ENCODE data around the gene NLRP1. TPM values are rescaled to one million over a fixed set of nuclear protein-coding genes. Genes with fewer than 3 reads are reported as not detected.

The NLRP1 gene
- total and polyA plus RNA-seq, 9 of the 15 experiments (the other 6 are each of a cell fraction or from before 2014, with no cell fraction given), result 4.0 to 69.4 (median 27.7) TPM

DNA sequence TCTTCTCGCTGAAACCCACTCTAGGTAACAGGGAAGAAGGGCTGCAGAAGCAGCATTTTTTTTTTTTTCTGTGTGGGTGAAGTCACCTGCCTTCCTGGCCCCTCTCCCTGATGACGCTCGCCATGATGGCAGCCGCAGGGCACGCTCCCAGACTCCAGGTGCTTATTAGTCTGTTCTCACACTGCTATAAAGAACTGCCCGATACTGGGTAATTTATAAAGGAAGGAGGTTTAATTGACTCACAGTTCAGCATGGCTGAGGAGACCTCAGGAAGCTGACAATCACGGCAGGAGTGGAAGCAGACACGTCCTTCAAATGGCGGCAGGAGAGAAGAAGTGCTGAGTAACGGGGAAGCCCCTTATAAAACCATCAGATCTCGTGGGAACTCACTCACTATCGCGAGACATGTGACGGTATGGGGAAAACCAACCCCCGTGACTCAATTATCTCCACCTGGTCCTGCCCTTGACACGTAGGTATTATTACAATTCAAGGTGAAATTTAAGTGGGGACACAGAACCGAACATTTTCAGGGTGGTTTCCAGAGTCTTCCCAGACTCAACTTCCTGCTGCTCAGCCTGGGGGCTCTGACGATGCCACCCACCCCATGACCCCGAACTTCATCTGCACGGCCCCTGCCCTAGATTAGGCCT is 34.9 kb upstream of the NLRP1 start (continued):
- TF ChIP-seq EP400 (IDR thresholded peaks at IDR 0.05), result peak; percentile 94
- TF ChIP-seq, protein P1, sequence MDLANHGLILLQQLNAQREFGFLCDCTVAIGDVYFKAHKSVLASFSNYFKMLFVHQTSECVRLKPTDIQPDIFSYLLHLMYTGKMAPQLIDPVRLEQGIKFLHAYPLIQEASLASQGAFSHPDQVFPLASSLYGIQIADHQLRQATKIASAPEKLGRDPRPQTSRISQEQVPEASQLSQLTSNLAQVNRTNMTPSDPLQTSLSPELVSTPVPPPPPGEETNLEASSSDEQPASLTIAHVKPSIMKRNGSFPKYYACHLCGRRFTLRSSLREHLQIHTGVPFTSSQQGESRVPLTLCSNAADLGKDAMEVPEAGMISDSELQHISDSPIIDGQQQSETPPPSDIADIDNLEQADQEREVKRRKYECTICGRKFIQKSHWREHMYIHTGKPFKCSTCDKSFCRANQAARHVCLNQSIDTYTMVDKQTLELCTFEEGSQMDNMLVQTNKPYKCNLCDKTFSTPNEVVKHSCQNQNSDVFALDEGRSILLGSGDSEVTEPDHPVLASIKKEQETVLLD (IDR thresholded peaks at IDR 0.05), result no peak
- TF ChIP-seq THRAP3 (IDR thresholded peaks at IDR 0.05; ENCODE audit: borderline replicate concordance), result no peak
- TF ChIP-seq, protein P2, sequence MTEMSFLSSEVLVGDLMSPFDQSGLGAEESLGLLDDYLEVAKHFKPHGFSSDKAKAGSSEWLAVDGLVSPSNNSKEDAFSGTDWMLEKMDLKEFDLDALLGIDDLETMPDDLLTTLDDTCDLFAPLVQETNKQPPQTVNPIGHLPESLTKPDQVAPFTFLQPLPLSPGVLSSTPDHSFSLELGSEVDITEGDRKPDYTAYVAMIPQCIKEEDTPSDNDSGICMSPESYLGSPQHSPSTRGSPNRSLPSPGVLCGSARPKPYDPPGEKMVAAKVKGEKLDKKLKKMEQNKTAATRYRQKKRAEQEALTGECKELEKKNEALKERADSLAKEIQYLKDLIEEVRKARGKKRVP (CRISPR knock-in tag; IDR thresholded peaks at IDR 0.05), result no peak
- TF ChIP-seq CXXC5 (CRISPR knock-in tag; IDR thresholded peaks at IDR 0.05), result peak; percentile 32; the same call in 1 of the 2 replicates
- TF ChIP-seq, protein P3, sequence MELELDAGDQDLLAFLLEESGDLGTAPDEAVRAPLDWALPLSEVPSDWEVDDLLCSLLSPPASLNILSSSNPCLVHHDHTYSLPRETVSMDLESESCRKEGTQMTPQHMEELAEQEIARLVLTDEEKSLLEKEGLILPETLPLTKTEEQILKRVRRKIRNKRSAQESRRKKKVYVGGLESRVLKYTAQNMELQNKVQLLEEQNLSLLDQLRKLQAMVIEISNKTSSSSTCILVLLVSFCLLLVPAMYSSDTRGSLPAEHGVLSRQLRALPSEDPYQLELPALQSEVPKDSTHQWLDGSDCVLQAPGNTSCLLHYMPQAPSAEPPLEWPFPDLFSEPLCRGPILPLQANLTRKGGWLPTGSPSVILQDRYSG (tag; conservative IDR thresholded peaks at IDR 0.05; ENCODE audit: low read depth), result no peak
- TF ChIP-seq NUFIP1 (IDR thresholded peaks at IDR 0.05; ENCODE audit: partially characterized antibody), result no peak
- no peak for TF ChIP-seq PHTF2 (CRISPR knock-in tag; IDR thresholded peaks at IDR 0.05)
- peak; percentile 79 for TF ChIP-seq RBFOX2 (IDR thresholded peaks at IDR 0.05; ENCODE audit: low read depth, low read length)
- TF ChIP-seq, protein P4, sequence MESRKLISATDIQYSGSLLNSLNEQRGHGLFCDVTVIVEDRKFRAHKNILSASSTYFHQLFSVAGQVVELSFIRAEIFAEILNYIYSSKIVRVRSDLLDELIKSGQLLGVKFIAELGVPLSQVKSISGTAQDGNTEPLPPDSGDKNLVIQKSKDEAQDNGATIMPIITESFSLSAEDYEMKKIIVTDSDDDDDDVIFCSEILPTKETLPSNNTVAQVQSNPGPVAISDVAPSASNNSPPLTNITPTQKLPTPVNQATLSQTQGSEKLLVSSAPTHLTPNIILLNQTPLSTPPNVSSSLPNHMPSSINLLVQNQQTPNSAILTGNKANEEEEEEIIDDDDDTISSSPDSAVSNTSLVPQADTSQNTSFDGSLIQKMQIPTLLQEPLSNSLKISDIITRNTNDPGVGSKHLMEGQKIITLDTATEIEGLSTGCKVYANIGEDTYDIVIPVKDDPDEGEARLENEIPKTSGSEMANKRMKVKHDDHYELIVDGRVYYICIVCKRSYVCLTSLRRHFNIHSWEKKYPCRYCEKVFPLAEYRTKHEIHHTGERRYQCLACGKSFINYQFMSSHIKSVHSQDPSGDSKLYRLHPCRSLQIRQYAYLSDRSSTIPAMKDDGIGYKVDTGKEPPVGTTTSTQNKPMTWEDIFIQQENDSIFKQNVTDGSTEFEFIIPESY (CRISPR knock-in tag; IDR thresholded peaks at IDR 0.05), result no peak
- TF ChIP-seq, protein P5, sequence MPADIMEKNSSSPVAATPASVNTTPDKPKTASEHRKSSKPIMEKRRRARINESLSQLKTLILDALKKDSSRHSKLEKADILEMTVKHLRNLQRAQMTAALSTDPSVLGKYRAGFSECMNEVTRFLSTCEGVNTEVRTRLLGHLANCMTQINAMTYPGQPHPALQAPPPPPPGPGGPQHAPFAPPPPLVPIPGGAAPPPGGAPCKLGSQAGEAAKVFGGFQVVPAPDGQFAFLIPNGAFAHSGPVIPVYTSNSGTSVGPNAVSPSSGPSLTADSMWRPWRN (IDR thresholded peaks at IDR 0.05; ENCODE audit: low read depth), result no peak
- TF ChIP-seq SLC30A9 (CRISPR knock-in tag; IDR thresholded peaks at IDR 0.05), result no peak
- TF ChIP-seq MTF1 (CRISPR knock-in tag; IDR thresholded peaks at IDR 0.05; ENCODE audit: borderline replicate concordance), result no peak
- no peak for TF ChIP-seq KAT7 (CRISPR knock-in tag; IDR thresholded peaks at IDR 0.05; ENCODE audit: borderline replicate concordance)
- no peak for TF ChIP-seq MYBL2 (IDR thresholded peaks at IDR 0.05; ENCODE audit: low read depth)
- TF ChIP-seq MYBL2 (CRISPR knock-in tag; IDR thresholded peaks at IDR 0.05; ENCODE audit: borderline replicate concordance), result no peak
- TF ChIP-seq, protein P6, sequence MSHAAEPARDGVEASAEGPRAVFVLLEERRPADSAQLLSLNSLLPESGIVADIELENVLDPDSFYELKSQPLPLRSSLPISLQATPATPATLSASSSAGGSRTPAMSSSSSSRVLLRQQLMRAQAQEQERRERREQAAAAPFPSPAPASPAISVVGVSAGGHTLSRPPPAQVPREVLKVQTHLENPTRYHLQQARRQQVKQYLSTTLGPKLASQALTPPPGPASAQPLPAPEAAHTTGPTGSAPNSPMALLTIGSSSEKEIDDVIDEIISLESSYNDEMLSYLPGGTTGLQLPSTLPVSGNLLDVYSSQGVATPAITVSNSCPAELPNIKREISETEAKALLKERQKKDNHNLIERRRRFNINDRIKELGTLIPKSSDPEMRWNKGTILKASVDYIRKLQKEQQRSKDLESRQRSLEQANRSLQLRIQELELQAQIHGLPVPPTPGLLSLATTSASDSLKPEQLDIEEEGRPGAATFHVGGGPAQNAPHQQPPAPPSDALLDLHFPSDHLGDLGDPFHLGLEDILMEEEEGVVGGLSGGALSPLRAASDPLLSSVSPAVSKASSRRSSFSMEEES (CRISPR knock-in tag; IDR thresholded peaks at IDR 0.05), result no peak
- TF ChIP-seq, protein P7, sequence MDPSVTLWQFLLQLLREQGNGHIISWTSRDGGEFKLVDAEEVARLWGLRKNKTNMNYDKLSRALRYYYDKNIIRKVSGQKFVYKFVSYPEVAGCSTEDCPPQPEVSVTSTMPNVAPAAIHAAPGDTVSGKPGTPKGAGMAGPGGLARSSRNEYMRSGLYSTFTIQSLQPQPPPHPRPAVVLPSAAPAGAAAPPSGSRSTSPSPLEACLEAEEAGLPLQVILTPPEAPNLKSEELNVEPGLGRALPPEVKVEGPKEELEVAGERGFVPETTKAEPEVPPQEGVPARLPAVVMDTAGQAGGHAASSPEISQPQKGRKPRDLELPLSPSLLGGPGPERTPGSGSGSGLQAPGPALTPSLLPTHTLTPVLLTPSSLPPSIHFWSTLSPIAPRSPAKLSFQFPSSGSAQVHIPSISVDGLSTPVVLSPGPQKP (CRISPR knock-in tag; IDR thresholded peaks at IDR 0.05), result no peak
- no peak; the same call in 1 of the 2 replicates for TF ChIP-seq KAT8 (IDR thresholded peaks at IDR 0.05; ENCODE audit: low read depth)

Data from K562 (cell line).